Activated effector memory CD4-positive, alpha-beta T cell treated with Interleukin-2 at 50 U/mL for 16 hours (primary cell): ENCODE data around the gene DNAH8.
"Not testable (repeated sequence)": the region's sequence is repeated elsewhere in the genome, so short reads cannot be mapped to it uniquely, and the experiment has no call there.

Source experiments
- DNase-seq: peaks from one replicate; pipeline ENCODE4 v3.0.0-alpha.2; 2020

Gene DNAH8

DNA sequence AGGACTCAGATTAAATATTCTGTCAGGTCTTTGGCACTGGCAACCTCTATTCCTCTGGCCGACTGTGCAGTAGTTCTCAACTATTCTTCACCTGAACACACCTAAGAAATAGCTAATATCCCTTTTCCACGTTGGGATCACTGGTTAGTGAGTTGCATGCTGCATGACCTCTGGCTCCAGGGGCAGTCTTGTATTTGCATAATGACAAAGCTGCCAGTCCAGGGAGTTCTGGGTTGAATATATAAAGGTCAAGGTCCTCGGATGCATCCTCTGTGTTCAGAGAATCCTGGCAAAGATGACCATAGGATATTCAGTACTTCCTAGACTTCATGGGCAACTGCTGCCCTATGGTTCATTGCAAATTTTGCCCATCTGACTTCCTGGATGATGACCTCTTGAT lies 131.2 kb downstream of the DNAH8 start:
- DNase-seq: no peak

DNA sequence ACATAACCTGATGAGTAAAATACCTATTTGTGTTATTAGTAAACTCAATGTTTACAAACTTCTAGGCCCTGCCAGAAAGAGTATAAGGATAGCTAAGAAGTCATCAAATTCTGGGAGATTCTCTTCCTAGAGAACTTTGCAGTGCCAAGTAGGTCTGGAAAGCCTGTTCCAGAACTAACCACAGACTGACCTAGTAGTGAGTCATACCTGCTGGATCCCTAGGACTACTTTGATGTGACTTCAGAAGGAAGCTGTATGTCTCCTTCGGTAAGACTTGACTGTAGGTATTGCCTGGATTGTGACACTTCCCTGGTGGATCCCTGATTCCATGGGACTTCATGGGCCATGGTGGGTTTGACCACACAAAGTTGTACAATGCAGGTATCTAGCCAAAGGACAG lies 131.7 kb downstream of the DNAH8 start:
- no peak for DNase-seq

DNA sequence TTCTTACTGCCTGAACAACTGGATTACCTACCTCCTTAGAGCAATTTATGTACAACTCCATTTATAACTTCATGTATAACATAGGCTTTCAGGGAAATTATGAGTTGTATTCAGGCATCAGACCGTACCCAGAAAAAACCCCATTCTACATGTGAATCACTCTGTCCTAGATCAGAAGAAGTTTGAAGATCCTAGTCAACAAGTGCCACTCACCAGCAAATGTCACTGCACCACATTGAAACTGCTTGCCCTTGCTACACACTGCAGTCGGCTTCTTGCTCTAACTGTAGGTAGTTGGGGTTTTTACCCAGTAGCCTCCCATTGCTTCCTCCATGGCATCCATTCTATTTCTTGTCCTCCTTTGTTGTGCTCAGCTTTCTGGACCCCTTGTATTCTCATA lies 132.4 kb downstream of the DNAH8 start:
- DNase-seq: no peak

DNA sequence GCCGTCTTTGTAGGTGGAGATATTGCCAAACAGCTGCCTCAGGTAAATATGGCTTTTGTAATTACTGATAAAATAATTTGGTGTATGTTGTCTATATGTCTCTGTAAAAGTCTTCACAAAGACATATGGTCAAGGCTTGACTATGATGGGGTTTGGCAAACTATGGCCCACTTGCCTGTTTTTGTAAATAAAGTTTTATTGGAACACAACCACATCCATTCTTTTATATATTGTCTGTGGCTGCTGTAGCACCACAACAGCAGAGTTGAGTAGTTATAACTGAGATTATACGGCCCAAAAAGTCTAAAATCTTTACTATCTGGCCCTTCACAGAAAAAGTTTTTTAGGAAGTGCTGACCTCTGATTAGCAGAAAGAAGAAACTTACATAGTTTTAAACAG lies 133.6 kb downstream of the DNAH8 start:
- no peak for DNase-seq

DNA sequence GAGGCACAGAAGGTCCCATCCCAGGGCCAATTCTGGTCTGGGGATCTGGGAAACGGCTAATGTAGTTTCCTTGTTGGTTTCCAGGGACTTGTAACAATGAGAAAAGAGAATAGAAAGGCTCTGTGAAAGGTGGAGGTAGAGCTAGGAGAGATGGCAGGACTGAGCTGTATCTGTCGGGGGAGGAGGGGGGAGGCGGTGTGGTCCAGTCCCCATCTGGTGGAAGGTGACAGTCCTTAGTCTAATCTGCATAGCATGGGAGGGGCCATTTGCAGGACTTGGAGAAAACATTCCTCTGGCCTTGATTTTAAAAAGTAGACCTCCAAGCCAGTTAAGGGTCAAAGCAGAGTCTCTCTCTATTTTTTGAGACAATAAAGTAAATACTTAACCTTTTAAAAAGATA lies 137.1 kb downstream of the DNAH8 start:
- DNase-seq: no peak

DNA sequence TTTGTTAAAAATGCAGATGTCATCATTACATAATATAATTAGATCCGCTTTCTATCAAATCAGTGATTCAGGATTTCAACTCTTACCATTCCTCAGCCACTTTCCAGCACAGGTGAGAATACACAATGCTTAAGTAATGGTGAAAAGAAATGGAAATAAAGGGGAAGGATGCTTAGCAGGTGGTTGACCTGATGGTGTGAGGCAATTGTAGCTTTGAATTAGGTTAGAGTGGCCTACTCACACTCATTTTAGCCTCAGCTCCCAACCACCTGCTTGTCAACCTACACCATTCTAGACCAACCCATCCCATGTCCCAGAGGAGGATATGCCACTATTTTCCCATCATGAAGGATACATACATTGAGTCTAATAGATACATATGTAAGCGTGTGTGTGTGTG lies 138.1 kb downstream of the DNAH8 start:
- no peak for DNase-seq

DNA sequence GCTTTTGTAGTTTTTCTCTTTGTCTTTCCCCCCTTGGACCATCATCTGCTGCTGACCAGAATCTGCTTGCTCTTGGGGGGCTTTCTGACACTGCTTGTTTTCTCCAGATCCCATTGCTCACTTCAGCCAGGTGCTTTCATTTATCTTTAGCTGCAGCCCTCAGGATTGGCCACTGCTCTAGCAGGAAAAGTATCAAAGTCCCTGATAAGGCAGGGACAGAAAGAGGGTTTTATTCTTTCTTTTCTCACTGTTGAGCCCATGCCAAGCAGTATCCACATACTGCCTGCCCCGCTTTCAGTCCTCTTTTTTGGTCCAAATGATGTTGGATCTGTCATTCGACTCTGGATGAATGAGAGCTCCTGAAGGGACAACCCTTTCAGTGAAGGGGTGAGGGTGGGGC lies 141.4 kb downstream of the DNAH8 start:
- no peak for DNase-seq

DNA sequence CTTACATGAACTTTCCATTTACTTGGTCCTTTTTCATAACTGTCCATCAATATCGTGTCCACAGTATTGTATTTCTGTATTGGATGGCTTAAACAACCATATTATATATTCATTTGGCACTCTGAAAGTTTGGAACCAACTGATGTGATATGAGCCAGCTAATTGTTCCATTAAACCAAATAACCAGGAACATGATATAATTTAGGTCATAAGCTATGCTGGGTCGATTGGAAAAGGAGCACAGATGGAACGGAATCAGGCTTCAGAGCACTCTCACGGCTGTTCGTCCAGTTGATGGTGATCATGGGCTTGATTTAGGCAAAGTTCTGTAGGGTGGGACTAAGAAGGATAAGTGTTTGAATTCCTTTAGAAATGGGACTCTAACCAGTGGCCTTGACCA lies 142.7 kb downstream of the DNAH8 start:
- DNase-seq: no peak

DNA sequence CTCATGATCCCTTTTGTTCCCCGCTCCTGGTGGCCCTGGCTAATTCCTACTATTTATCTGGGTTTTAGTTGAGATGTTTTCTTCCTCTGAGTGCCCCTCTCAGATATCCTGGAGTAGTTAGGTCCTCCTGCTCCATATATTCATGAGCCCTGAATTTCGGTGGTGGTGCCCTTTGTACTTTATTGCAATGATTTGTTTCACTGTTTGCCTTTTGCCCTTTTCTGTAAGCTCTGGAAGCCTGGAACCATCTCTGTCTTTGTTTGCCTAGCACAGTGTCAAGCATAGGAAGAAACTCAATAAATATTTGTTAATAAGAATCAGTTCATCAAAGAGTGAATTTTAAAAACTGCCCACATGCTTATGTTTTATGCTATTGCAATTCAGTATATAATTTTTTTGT lies 144.9 kb downstream of the DNAH8 start:
- DNase-seq: no peak

DNA sequence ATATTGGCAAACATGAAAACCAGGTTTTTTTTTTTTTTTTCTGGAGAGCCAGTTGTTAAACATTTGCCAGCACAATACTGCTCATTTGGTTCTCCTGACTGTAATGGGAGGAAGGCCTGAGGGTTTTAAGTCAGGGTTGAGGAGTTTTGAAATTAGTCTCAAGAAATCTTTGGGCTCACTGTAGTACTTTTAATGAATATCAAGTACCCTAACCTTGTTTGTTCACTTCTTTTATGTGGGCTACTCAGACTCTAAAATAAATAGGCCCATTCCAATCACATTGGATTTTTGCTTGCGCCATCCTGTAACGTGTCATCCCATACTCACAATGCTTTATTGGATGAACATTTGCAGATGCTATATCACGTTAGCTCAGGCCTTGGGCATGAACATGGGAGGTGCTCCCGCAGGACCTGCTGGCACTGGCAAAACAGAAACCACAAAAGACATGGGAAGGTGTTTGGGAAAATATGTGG lies 146.9 kb downstream of the DNAH8 start:
- no peak for DNase-seq

DNA sequence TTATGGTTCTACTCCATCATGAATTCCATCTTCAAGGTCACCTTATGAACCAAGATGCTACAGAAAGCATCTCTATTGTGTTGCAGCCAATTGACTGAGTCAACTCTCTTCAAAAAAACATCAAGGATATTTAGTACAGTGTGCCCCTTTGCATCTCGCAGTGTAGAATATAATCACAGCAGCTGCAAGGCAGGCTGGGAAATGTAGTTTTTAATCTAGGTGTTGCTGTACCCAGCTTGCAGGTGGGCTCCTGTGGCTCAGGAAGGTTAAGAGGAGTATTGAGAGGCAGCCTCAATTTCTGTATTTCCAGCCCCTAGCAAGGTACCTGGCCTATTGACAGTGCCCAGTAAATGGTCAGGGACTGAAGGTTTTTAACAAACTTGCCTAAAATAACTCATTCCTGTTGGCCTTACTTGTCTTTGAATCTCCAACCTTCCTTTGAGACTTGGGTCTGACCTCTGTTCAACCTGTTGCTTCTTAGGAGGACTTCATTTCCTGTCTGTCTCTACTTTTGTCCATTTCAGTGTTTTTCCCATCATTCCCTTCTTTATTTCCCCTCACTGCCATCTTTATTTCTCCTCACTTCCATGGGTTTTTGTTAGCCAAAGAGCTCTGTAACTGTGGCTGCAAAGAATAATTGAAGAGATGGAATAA lies 150.5 kb downstream of the DNAH8 start:
- DNase-seq: no peak

DNA sequence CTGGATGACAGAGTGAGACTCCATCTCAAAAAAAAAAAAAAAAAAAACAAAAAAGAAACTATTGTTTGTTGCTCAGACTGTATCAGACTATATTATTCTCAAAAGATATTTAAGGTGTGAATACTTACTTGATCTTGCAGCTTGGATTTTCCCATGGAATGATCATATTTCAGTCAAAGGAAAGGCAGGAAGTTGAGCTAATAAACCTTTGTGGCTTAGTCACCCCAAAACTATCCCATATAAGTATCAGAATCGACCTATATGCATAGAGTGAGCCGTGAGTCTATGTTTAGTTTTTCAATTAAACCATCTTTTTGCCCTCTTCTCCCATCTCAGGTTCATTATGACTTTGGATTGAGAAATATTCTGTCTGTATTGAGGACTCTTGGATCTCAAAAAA lies 152.6 kb downstream of the DNAH8 start:
- DNase-seq: no peak

DNA sequence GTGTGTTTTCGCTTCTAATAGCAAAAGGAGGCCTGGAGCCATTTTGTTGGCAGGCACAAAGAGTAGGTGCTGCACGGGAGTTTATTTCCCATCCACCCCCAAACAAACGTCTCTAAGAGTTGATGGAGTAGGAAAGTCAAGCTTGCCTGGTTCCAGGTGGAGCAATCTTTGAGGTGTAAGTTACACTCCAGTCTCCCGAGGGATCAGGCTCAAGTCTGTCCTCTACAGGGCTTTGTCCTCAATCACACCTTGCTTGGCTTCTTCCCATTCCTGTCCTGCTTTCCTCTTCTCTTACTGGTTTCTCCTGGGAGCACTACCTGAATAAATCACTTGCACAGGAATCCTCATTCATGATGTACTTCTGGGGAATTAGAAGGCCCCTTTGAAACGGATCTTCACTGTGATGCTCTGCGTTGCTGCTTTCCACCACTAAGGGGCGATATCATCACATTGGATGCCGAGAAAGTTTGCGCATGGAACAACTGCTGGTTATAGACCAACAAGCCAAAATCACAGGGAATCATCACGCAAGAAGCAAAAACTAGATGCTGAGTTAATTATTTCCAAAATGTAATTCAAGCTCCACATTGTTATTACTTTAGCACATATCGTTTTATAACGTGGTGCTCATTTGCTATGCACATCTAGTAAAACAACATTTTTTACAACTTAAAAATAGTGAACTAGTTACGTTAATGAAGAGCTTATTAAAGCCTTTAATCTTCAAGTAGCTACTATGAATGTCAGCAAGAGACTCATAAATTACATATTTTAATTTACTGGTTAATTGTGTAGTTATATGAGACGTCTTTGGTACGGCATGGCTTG lies 156.8 kb downstream of the DNAH8 start:
- peak; percentile 41 for DNase-seq

DNA sequence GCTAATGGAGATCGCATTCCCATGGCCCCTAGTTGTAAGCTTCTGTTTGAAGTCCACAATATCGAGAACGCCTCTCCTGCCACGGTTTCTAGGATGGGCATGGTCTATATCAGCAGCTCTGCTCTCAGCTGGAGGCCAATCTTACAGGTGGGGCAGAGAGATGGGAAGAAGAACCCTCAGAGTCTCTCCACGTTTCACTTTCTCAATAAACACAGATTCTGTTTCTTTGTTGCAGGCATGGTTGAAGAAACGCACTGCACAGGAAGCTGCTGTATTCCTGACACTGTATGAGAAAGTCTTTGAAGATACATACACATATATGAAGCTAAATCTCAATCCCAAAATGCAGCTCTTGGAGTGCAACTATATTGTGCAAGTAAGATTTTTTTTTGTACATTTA lies 157.9 kb downstream of the DNAH8 start:
- DNase-seq: no peak

DNA sequence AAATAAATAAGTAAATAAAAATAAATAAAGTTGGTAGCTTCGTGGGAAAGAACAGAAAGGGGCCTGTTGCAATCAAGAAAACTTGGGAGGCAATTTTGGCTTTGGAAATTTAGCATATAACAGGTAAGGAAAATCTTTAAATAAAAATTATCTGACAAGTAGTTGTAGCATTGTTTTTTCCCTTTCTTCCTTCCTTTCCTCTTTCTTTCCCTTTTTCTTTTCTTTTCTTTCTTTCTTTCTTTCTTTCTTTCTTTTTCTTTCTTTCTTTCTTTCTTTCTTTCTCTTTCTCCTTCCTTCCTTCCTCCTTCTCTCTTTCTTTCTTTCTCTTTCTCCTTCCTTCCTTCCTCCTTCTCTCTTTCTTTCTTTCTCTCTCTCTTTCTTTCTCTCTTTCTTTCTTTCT lies 158.7 kb downstream of the DNAH8 start:
- DNase-seq: not testable (repeated sequence)

DNA sequence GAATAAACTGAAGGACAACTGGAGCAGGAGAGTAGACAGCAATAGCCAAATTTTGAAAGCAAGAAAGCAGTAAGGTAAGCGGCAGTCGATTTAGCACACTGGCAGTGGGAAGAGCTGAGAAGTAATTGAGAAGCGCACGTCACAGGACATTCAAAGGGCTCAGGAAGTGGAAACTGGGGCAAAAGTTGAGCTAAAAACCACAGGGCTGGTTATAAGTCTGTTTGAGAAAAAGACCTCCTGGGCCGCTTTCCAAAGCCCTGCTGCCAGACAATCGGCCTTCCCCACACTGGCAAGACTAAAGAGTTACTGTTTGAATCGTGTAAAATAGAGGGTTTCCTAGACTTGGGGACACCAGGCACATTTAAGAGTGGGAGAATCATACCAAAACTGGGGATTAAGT lies 161.4 kb downstream of the DNAH8 start:
- DNase-seq: peak; percentile 27

DNA sequence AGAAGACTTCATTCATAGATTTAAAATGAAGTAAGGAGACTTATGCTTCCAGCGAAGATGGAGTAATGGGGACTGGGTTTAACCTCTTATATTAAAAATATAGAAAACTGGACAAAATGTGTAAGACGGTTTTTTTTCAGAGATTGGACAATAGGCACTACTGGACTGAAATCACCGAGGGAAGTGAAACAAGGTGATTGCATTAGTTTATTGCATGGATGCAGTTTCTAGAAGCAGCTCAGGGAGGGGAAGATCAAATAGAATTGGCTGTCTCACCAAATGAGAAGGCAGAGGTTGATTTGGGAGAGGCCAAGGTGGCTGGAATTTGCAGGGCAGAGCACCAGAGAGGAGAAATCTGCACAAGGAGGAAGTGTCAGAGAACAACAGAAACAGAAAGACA lies 162.6 kb downstream of the DNAH8 start:
- no peak for DNase-seq

DNA sequence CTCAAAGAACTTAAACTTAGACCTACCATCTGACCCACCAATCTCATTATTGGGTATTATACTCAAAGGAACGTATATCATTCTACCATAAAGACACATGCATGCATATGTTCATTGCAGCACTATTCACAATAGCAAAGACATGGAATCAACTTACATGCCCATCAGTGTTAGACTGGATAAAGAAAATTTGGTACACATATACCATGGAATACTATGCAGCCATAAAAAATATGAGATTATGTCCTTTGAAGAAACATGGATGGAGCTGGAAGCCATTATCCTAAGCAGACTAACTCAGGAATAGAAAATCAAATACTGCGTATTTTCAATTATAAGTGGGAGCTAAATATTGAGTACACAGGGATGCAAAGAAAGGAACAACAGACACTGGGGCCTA lies 167.0 kb downstream of the DNAH8 start:
- no peak for DNase-seq

DNA sequence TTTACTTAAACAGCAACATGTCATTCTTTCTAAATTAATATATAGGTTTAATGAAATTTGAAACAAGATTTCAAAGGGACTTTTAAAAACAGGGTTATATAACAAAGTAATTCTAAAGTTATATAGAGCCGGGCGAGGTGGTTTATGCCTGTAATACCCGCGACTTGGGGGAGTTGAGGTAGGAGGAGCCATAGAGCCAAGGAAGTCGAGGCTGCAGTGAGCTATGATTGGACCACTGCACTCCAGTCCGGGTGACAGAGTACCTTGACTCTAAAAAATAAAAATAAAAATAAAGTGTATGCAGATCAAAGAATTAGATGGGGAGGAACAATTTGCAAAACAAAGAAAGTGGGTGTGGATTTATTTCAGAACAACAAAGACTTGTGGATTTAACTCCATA lies 182.4 kb downstream of the DNAH8 start:
- DNase-seq: no peak

DNA sequence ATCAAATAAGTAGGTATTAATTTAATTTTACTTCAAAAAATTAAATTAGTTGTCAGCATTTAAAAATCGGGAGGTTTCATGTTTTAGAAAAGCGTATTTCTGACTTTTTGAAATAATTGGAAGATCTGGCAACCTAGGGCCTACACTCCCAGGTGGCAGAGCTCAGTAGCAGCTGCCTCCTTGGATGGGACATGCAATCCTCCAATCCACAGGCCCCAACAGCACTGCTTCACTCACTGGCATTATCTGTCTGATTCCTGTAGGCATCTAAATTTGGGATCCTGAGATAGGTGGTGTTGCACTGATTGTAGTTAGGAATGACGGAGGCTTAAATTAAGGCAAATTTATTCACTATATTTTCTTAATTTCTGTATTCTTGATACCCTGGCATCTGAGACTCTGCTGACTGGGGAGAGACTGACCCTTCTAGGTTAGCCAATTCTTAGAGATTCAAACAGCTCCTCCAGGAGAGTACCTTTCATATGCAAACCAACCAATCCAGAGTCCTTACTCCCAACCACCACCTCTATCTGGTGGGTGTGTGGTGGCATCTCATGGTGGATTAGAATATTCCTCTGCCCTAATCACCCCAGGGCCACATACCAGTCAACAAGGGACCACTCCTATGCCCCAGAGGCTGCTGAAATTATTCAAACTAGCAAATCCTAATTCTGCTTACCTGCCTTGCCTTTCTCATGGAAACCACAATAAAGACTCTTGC lies 186.9 kb downstream of the DNAH8 start:
- DNase-seq: no peak

DNA sequence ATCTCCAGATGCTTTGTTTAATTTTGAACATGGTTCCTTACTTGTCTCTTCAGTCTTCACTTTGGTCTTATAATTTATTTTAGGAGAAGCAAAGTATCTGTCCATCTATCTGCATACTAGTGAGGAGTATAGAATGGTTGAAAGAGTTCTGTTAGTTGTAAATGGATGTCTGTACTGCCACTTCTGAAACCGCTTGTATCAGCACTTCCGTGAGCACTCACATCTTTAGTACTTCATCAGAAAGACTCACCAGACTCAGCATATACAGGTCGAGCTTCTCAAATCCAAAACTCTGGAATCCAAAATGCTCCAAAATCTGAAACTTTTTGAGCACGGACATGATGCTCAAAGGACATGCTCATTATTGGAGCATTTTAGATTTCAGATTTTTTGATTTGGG lies 191.5 kb downstream of the DNAH8 start:
- DNase-seq: no peak

DNA sequence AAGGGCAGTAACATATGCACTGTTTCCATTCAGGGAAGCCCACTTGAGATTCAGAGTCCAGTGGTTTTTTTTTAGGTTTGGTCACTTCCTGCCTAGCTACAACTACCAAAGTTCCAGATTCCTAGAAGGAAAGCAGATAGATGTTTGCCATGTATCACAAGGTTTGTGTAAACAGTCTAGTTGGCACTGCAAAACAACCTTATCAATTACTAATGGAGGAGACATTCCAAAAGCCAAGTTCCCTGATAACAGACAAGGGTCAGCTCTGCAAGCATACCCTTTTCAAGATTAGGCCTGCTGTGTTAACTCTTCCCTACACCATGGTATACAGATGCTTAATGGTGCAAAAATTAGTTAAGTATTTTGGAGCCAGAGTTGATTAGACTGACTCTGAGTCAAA lies 192.2 kb downstream of the DNAH8 start:
- no peak for DNase-seq

DNA sequence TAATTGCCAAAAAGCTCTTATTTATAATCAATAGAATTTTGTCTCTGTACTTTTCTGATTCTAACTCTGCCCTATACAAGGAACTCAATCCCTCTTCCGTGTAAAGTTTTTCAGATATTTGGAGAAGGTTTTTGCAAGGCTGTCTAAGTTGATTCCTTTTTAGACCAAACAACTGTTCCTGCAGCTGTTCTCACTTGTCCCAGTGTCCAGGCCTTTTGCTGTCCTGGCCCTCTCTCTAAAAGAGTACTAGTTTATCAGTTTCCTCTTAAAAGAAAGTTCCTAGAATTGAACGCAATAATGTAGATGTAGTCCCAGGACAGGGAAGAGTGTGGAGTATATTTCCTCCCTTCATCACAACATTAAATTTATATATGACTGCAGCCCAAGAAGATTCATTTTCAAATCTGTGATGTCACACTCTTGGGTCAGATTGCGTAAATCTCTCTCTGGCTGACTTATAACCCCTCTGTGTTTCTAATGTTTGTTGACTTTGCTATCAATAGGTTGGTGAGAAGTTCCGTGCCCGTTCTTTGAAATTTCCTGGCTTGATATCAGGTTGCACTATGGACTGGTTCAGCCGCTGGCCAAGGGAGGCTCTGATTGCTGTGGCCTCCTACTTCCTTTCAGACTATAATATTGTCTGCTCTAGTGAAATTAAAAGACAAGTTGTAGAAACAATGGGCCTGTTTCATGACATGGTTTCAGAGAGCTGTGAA lies 194.1 kb downstream of the DNAH8 start:
- DNase-seq: no peak
